Fibroblast of mammary gland (primary cell): ENCODE results near the gene SLC5A6.

Experiments used
- DNase-seq: peaks from one replicate; pipeline ENCODE4 v3.0.0-alpha.2; 2010; ENCODE audit warnings: low read depth
- H3K4me3 ChIP-seq: 2 replicates; pipeline ENCODE4 v1.5.1; 2011; ENCODE audit warnings: low read depth, mild to moderate bottlenecking, low read length, moderate library complexity; ENCODE audit not compliant: control insufficient read depth
- TF ChIP-seq, protein P1 (sequence below): conservative IDR thresholded peaks from 2 replicates; pipeline ENCODE4 v1.5.1; 2011; ENCODE audit warnings: low read depth, low read length, inconsistent platforms; ENCODE audit not compliant: control insufficient read depth, insufficient read depth

The SLC5A6 gene

DNA sequence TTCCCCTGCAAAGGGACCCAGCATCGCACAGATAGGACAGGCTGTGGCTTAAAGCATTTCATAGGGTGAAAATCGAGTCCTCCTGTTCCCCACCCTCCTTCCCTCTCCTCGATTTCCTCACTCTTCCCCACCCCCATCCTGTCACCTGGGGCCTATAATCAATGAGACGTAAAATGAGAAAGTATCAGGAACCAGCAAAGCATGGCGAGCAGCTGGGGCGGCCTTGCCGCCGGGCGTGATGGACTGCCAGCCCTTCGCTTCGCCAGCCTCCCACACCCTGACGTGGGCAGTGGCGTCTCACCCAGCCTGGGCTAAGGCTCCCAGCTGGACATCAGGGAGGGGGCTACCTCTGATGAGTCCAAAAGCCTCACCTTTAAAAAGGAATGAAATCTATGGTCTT is 39.7 kb upstream of the SLC5A6 start:
- TF ChIP-seq, protein P1, sequence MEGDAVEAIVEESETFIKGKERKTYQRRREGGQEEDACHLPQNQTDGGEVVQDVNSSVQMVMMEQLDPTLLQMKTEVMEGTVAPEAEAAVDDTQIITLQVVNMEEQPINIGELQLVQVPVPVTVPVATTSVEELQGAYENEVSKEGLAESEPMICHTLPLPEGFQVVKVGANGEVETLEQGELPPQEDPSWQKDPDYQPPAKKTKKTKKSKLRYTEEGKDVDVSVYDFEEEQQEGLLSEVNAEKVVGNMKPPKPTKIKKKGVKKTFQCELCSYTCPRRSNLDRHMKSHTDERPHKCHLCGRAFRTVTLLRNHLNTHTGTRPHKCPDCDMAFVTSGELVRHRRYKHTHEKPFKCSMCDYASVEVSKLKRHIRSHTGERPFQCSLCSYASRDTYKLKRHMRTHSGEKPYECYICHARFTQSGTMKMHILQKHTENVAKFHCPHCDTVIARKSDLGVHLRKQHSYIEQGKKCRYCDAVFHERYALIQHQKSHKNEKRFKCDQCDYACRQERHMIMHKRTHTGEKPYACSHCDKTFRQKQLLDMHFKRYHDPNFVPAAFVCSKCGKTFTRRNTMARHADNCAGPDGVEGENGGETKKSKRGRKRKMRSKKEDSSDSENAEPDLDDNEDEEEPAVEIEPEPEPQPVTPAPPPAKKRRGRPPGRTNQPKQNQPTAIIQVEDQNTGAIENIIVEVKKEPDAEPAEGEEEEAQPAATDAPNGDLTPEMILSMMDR, result no peak
- no peak overlapping the region for H3K4me3 ChIP-seq
- DNase-seq, result no peak

DNA sequence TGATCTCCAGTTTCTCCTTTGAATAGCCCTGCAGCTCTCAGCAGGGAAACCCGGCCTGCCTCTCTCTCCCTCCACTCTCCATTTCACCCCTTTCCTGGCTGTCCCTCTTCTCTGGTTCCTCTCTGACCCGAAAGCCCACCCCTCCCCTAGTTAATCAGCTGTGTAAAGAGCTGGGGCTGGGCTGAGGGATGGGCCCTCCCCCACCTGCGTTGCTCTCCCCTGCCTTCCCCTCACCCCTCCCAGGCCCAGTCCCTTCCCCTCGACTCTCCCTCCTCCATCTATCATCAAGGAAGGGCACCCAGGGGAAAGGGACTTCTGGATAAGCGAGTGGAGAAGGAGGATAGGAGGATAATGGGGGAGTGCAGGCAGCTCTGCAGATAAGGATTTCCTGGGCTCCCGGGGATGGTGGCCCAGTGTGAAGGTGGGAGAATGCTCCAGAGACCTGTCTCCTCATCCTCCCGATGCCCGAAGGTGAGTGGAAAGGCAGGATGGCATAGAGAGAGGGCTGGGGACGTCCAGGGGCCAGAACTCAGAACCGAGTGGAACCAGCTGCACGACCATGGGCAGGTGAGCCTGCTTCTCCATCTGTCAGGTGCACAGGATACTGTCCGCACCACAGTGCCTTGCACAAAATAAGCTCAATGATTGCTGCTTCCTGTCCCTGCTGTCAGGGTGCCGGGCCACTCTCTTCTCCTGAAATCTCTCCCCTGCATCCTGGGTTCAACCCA is 38.7 kb upstream of the SLC5A6 start:
- DNase-seq, result no peak
- H3K4me3 ChIP-seq, result no peak overlapping the region
- TF ChIP-seq, protein P1, result no peak

DNA sequence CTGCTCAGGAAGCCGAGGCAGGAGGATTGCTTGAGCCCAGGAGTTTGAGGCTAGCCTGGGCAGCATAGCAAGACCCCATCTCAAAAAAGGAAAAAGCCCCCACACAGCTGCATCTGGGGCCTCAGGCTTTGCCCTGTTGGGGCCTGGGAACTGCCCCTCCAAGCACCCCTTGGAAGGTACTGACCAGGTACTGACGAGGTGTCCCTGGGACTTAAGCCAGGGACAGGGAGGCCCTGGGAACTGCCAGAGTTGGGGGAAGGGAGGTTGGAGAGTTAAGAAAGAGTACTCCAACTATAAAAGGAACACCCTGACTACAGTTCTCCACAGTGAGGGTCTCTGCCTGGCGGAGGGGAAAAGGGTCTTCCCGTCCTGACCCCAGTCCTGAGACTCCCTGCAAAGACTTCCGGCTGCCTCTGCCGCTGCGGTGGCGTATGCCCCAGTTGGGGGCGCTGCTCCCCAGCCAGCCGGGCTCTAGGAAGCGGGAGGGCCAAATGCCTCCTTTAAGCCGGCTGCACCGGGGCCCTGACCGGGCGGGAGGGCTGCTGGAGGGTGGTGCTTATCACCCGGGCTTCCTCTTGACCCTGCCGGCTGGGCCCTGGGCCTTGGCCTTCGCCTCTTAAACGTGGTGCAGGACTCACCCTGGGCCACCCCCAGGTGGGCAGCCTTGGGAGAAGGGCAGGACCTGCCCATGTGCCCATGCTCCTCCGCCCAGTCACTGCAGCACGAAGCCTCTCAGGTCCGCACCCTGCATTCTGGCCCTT is 38.0 kb upstream of the SLC5A6 start:
- no peak overlapping the region for H3K4me3 ChIP-seq
- DNase-seq, result peak; percentile 40
- TF ChIP-seq, protein P1, result peak; percentile 65

DNA sequence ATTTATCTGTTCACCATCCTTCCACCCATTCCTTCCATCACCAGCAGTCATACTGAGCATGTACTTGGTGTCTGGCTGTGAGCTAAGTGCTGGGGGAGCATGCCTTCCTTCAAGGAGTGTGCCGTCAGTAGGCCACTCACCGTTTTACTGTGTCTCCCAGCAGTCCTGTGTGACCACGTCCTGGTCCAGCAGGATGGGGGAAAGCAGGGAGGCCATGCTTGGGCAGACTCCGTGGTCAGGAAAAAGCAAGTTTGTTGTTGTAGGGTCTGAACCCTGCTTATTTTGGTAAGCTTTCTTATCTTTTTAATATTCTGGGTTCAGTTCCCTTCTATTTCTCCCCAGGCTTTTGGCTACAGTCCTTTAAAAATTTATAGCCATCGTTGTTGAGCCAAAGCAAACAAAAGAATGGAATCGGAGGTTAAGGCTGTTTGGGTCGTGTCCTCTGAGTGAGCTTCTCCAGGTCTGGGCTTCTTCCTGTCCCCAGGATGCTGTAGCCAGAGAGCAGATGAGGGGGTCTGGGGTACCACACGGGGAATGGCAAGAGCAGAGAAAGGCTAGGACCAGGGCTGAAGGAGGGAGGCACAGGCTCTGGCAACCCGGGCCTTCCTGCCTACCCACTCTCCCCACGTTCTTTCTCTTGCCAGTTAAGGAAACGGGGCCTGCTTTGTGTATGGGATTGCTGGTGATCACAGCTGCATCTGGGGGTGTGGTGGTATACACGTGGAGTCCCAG is 37.3 kb upstream of the SLC5A6 start:
- DNase-seq, result no peak
- TF ChIP-seq, protein P1, result no peak
- H3K4me3 ChIP-seq, result no peak overlapping the region

DNA sequence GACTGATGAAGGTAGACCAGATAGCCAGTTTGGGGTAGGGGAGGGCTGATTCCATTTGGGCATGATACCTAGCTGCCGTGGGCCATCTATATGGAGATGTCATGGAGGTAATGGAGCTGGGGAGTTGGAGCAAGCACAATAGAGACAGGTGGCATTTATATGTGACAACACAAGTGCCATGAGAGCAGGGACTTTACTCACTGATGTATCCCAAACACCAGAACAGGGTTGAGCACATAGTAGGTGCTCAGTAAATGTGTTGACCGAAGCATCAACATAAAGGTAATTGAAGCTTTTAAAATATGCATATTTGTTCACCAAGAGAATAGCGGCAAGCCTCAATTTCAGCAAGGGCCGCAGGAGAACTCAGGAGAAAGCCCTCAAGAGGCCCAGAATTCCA is 35.8 kb upstream of the SLC5A6 start:
- TF ChIP-seq, protein P1, result no peak

DNA sequence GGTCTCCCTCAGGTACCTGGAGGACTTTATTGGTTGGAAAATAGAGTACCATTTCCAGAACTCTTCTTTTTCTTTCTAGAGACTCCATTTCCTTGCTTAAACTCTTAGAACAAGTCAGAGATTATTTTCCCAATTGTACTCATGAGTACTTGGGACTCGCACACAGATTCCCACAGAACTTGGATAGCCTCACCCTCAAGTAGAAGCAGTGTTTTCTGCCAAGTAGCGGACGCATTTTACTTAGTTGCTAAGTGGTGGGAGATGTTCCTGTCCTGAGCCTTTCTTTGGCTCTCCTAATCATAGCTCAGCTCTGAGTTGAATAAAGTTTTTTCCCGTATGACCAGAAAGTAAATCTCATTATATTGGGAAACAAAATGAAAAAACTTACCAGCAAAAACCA is 33.6 kb upstream of the SLC5A6 start:
- no peak for DNase-seq
- H3K4me3 ChIP-seq, result no peak overlapping the region
- TF ChIP-seq, protein P1, result no peak

More for the DNA sequence above, 35.8 kb upstream of the SLC5A6 start:
- H3K4me3 ChIP-seq, result no peak overlapping the region
- DNase-seq, result no peak
